Keratinocyte (primary cell): ENCODE data around the gene PDE1C.

ENCODE experiments used
- CTCF ChIP-seq, 3 experiments: IDR thresholded peaks in 1 of 3; conservative IDR thresholded peaks in 1 of 3; optimal IDR thresholded peaks in 1 of 3; 2 replicates in 2 of 3; 3 replicates in 1 of 3; pipeline versions ENCODE3 to v1.5.1; 2011; ENCODE audit warnings: low read length in 3 of 3, mild to moderate bottlenecking in 3 of 3, moderate library complexity in 2 of 3, control low read depth in 1 of 3, inconsistent platforms in 1 of 3; ENCODE audit not compliant: insufficient read depth in 2 of 3; ENCODE audit errors: extremely low read depth in 1 of 3
- EZH2 ChIP-seq: IDR thresholded peaks from one replicate; pipeline ENCODE4 v1.6.1; 2012; ENCODE audit warnings: inconsistent platforms, mild to moderate bottlenecking, low read length, moderate library complexity

DNA sequence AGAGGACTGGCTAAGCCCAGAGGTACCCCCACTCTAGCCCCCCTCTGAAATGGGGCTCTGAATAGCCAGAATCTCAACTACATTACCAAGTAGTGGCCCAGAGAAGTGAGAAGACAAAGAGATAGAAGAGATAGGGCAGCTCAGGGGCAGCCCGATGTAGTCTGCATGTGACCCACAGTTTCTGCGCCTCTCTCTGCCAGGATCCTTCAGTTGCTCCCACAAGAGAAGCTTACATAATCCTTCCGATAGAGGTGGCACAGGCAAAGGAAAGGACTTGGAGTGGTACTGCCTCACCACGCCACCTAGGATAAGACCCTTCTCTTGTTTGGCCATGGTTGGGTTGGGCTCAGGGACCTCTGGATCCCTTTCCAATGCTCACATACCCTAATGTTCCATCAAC, 5.4 kb upstream of the PDE1C start:
- no peak for TF ChIP-seq CTCF (optimal IDR thresholded peaks at IDR 0.05 in 1 of 3, IDR thresholded peaks at IDR 0.05 in 1 of 3, conservative IDR thresholded peaks at IDR 0.05 in 1 of 3; ENCODE audit: extremely low read depth in 1 of 3, insufficient read depth in 2 of 3, low read length in 3 of 3)
- TF ChIP-seq EZH2 = no peak
